ENCODE data around the gene PEPD.

GRCh38 chr19:33376423-33376822 is 145.2 kb downstream of the PEPD start:
- TF ChIP-seq EZH2 (IDR thresholded peaks at IDR 0.05; ENCODE audit: borderline replicate concordance, insufficient read depth, low read length, poor library complexity, severe bottlenecking), result no peak
- TF ChIP-seq CTCF (IDR thresholded peaks at IDR 0.05; ENCODE audit: poor library complexity, severe bottlenecking), result no peak
